Fibroblast of upper back skin (primary cell): ENCODE data around the gene MED14.
A peak's percentile ranks its signal among the peaks of the same experiment; 100 is the strongest.
"Not testable (repeated sequence)": the region's sequence is repeated elsewhere in the genome, so short reads cannot be mapped to it uniquely, and the experiment has no call there.

Source experiments
- DNase-seq: peaks from one replicate; pipeline ENCODE4 v3.0.0-alpha.2; 2013

Gene MED14

DNA sequence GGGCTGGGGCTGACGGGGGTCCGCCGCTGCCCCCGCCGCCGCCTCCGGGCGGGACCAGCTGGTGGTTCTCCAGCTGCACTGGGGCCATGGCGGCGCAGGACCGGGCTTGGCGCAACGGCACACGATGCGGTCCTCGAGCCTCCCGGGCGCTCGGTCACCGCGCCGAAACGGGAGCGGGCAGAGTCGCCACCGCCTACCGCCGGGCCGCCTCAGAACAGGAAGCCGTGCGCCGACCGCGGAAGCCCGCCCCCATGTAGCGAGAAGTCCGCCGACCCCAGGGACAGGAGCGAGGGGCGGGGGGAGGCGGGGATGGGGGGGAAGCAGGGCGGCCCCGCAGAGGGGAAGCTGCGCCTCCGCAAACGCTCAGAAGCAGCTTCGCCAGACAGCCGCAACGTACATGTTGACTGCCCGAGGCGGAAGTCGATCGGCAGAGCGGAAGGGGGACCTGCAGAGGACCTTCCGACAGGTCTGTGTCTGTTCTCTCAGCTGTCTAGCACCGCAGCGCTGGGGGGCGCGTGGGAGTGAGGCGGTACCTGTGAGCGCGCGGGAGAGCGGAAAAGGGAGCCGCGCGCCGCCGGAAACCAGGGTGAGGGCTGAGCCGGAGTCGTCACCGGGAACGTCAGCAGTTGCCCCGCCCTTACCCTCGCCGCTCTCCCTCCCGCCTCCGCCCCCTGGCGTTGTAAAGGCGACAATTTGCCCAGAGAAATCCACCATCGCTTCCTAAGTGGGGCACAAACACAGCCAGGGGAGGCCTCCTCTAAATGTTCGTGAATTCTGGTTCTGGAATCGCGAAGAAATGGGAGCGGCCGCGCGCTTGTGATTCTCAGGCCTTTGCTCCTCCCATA, at the start of gene MED14:
TSS of gene MED14 (minus strand) at position 218 of the 845 bp plus-strand sequence. CDS start at position 88, 130 bp downstream.
- peak; percentile 80 for DNase-seq

GRCh38 chrX:40784516-40785151, 49.3 kb upstream of the MED14 start:
- no peak for DNase-seq

DNA sequence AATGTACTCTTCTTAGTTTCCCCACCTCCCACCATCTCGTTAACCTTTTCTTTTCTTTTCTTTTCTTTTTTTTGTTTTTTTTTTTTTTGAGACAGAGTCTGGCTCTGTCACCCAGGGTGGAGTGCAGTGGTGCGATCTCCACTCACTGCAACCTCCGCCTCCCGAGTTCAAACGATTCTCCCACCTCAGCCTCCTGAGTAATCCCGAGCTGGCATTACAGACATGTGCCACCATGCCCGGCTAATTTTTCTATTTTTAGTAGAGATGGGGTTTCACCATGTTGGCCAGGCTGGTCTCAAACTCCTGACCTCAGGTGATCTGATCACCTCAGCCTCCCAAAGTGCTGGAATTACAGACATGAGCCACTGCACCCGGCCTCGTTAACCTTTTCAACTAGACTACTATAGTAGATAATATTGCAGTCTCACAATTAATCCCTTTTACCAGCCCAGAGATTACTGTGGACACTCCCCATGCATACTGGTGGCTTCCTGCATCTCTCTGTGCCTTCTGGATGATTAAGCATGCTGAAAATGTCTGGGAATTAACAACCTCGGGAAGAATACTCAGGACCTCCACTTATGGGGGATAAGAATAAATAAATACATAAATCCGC, 47.4 kb upstream of the MED14 start:
- not testable (repeated sequence) for DNase-seq

DNA sequence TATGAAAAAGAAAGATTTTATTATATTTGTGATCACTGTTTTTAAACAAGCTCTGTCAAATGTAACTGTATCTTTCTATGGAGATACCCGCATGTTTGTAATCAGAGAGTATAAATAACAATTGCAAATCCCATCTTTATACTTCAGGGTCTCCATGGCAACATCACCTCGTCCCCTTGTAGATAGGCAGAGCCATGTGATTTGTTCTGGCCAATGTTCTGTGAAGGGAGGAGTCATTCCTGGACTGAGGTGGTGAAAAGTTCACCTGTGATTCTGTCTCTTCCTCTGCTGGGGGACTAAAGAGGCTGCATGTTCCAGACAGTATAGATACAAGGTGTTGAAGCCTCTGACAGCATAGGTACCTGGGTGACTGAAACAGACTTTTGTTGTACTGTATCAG, 45.6 kb upstream of the MED14 start:
- DNase-seq, result no peak

DNA sequence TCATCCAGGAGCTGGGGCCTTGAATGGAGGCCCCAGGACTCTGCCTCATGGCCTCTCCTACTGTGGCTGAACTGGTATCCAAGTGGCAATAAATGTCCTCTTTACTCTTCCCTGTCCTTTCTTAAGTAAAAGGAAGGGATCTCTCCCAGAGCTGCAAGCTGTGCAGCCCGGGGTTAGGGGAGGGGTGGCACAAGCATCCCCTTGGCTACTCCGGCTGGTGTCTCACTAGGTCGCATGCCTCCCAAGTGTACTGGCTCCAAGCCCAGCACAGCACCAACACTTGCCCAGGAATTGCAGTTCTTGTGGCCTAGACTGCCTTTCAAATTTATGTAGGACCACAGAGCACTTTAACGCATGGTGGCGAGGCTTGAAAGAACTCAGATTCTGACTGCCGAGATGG, 44.7 kb upstream of the MED14 start:
- DNase-seq, result no peak

GRCh38 chrX:40778861-40779575, 43.7 kb upstream of the MED14 start:
- DNase-seq, result peak; percentile 27

DNA sequence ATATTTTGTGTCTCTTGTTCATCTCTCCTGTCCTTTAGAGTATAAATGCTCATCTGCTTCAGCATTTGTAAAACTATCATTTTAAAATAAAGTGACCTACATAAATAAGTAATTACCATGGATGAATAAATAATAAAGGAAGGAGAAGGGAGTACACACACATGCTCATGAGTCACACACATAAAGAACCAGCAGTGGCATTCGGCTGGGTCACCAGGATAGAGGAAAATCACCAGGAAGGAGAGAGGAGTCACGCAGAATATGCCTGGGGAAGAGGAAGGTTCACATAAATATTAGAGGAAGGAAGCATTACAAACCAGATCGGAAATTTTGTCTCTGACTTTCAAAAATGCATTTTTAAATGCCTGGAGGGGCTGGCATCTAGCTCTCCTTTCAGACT, 38.5 kb upstream of the MED14 start:
- peak; percentile 18 for DNase-seq

GRCh38 chrX:40773188-40773587, 37.8 kb upstream of the MED14 start:
- no peak for DNase-seq

- peak; percentile 57 for DNase-seq
Observed at GRCh38 chrX:40772290-40772689, 36.9 kb upstream of the MED14 start.

GRCh38 chrX:40761762-40762161, 26.4 kb upstream of the MED14 start:
- DNase-seq, result no peak

- no peak for DNase-seq
Observed at GRCh38 chrX:40759374-40759773, 24.0 kb upstream of the MED14 start.

- DNase-seq, result no peak
Observed at GRCh38 chrX:40757058-40757457, 21.7 kb upstream of the MED14 start.

DNA sequence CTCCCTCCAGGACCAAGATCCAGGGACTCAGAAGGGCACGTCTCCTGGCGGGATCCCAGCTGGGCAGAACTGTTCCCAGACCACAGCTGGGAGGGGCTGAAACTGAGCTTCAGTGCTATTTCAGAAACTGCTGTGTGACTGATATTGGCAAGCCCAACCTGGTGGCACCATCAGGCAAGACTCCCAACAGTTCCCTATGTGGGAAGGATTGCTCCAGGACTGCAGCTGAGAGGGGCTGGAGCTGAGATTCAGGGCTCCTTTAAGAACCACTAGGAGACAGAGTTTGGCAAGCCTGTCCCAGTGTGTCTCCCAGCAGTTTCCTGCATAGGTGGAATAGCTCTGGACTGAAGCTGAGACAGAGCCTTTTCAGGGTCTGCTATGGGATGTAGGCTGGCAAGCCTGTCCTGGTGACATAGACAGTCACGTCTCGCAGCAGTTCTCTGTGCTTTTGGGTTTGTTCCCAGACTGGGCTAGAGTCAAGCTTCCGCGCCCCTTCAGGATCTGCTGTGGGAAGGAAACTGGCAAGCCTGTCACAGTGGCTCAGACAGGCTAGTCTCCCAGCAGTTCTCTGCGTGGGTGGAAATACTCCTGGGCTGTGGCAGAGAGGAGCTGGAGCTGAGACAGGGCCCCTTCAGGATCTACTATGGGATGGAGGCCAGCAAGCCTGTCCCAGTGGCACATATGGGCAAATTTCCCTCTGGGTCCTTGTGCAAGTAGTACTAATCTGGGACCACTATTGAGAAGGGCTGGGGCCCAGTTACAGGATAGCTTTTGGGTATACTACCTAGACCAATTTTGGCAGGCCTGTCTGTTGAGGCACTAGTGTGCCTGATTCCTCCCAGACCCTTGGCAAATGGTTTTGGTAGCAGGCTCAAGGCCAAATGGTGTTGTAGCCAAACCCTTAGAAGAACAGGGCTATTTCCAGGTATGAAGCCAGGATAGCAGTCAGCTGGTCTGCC, 20.2 kb upstream of the MED14 start:
- DNase-seq, result no peak

- DNase-seq, result no peak
Observed at GRCh38 chrX:40749681-40750494, 14.5 kb upstream of the MED14 start.

DNA sequence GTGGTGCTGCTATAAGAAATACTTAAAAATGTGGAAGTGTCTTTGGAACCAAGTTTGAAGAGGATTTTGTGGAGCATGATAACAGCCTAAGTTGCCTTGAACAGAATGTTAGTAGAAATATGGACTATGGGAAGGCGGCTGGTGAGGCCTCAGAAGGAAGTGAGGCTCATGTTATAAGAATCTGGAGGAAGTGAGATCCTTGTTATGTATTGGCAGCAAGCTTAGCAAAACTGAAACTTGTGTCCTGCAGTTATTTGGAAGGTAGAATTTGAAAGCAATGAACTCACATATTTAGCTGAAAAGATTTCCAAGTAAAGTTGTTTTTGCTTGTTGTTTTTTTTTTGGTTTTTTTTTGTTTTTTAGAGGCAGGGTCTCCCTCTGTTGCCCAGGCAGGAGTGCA, 13.6 kb upstream of the MED14 start:
- no peak for DNase-seq

GRCh38 chrX:40746521-40746920, 11.2 kb upstream of the MED14 start:
- DNase-seq, result no peak

DNA sequence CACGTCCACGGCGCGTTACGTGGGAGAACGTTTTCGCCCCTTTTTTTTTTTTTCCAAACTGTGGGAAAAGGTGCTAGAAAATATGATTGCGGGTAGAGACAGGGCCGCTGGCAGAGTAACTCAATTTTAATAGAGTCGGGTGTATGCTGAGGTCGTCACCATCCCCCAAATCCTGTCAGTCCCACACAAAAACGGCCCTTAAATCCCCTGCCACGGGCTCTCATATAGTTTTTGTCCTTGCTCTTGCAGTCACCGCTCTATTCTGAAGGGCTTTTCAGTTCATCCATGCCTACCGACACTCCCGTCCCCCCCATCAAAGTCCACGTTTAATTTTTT, 796 bp upstream of the MED14 start:
- no peak for DNase-seq

GRCh38 chrX:40734971-40735324, 394 bp downstream of the MED14 start:
- DNase-seq, result no peak

DNA sequence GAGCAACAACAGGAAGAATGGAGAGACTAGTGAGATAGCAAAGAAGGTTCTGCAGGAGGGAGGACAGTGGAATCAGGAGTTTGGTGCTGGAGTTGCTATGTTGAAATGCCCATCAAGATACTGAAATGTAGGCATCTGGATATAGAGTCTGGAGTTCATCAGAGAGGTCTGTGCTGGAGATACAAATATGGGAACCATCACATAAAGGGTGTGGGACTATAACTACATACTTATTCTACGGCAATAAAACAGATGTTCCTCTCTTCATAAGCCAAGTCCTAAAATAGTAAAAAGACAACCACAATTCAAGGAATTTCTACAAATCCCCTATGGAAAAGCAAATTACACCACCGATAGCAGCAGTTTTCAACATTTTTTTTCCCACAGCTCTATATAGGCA, 1.6 kb downstream of the MED14 start:
- peak; percentile 20 for DNase-seq

DNA sequence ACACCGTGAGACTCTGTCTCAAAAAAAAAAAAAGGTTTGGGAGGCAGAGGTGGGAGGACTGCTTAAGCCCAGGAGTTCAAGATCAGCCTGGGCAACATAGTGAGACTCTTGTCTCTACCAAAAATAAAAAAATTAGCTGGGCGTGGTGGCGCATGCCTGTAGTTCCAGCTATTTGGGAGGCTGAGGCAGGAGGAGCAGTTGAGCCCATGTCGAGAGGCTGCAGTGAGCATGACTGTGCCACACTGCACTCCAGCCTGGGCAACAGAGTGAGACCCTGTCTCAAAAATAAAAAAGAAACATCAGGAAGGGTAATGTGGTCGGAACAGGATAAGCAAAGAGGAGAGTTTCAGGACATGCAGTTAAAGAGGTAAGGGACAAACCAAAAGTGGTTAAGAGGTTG, 2.8 kb downstream of the MED14 start:
- DNase-seq, result not testable (repeated sequence)
